Adipocyte (in vitro differentiated cells): ENCODE data around the gene SLCO4A1.

Source experiments
- DNase-seq: peaks from one replicate; pipeline ENCODE4 v3.0.0-alpha.2; 2015; ENCODE audit warnings: low read depth
- H3K27me3 ChIP-seq: replicated peaks from 2 replicates; pipeline ENCODE4 v1.7.0; 2013; ENCODE audit warnings: mild to moderate bottlenecking, low read length, moderate library complexity; ENCODE audit not compliant: control insufficient read depth, insufficient read depth
- H3K36me3 ChIP-seq: 2 replicates; pipeline ENCODE4 v1.7.0; 2013; ENCODE audit warnings: low read length, mild to moderate bottlenecking, moderate library complexity; ENCODE audit not compliant: control insufficient read depth, insufficient read depth, severe bottlenecking
- H3K4me1 ChIP-seq: 2 replicates; pipeline ENCODE4 v1.7.0; 2013; ENCODE audit warnings: mild to moderate bottlenecking, low read length, moderate library complexity; ENCODE audit not compliant: control insufficient read depth, insufficient read depth
- H3K4me3 ChIP-seq: 2 replicates; pipeline ENCODE4 v1.7.0; 2013; ENCODE audit warnings: mild to moderate bottlenecking, low read length, moderate library complexity
- H3K9ac ChIP-seq: 2 replicates; pipeline ENCODE4 v1.7.0; 2013; ENCODE audit warnings: mild to moderate bottlenecking, low read length, moderate library complexity
- H3K9me3 ChIP-seq: 2 replicates; pipeline ENCODE4 v1.7.0; 2013; ENCODE audit warnings: mild to moderate bottlenecking, low read length, moderate library complexity; ENCODE audit not compliant: control insufficient read depth

Gene SLCO4A1

DNA sequence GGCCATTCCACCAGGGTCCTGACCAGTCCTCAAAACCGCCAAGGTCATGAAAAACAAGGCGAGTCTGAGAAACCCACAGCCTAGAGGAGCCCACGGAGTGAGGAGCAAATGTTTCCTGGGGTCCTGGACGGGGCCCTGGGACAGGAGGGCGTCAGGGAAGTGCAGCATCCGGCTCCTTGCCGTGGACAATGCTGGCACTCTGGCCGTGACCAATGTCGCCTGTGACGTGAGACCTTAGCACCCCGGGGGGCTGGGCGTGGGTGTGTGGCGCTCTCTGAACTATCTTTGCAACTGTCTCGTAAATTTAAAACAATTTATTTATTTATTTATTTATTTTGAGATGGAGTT lies 34.1 kb upstream of the SLCO4A1 start:
- Histone ChIP-seq H3K9me3 (peaks cover 7% of the 10 kb centered on the region), H3K4me3 (no peak overlapping the region), H3K9ac (no peak overlapping the region), H3K36me3 (no peaks in the 10 kb centered on the region), H3K4me1 (peaks cover 11% of the 10 kb centered on the region), H3K27me3 (peaks cover 26% of the 10 kb centered on the region)
- no peak for DNase-seq

DNA sequence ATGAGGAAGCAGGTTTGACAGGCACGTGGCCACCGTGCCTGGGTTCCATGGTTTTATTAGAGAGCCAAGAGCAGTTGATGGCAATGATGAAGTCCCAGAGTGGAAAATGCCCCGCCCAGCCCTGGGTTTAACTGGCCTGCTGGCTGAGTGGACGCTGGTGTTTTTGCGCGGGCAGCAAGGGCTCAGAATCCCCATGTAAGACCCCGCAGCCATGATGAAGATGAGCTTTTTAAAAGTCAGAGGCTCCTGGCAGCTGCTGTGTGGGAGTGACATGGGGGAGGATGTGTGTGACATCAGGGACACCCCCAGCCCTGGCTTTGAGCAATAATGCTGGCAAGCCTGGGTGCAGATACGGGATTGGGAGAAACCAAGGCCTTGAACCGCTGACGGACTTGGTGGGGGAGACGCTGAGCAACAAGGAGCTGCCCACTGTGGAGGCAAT lies 33.0 kb upstream of the SLCO4A1 start:
- no peak overlapping the region for H3K4me3 ChIP-seq
- H3K4me1 ChIP-seq, result peaks cover 11% of the 10 kb centered on the region
- no peaks in the 10 kb centered on the region for H3K36me3 ChIP-seq
- H3K27me3 ChIP-seq, result peaks cover 30% of the 10 kb centered on the region
- H3K9me3 ChIP-seq, result peaks cover 7% of the 10 kb centered on the region
- H3K9ac ChIP-seq, result no peak overlapping the region
- DNase-seq, result no peak

GRCh38 chr20:62609811-62610757 lies 32.2 kb upstream of the SLCO4A1 start:
- H3K27me3 ChIP-seq, result peaks cover 37% of the 10 kb centered on the region
- DNase-seq, result no peak
- H3K4me1 ChIP-seq, result peaks cover 11% of the 10 kb centered on the region
- no peak overlapping the region for H3K9ac ChIP-seq
- H3K9me3 ChIP-seq, result peaks cover 7% of the 10 kb centered on the region
- no peaks in the 10 kb centered on the region for H3K36me3 ChIP-seq
- H3K4me3 ChIP-seq, result no peak overlapping the region

GRCh38 chr20:62611012-62611411 lies 31.3 kb upstream of the SLCO4A1 start:
- Histone ChIP-seq H3K4me3 (no peak overlapping the region), H3K27me3 (peaks cover 45% of the 10 kb centered on the region), H3K36me3 (no peaks in the 10 kb centered on the region), H3K9ac (no peak overlapping the region), H3K4me1 (peaks cover 9% of the 10 kb centered on the region), H3K9me3 (peaks cover 7% of the 10 kb centered on the region)
- DNase-seq, result no peak

DNA sequence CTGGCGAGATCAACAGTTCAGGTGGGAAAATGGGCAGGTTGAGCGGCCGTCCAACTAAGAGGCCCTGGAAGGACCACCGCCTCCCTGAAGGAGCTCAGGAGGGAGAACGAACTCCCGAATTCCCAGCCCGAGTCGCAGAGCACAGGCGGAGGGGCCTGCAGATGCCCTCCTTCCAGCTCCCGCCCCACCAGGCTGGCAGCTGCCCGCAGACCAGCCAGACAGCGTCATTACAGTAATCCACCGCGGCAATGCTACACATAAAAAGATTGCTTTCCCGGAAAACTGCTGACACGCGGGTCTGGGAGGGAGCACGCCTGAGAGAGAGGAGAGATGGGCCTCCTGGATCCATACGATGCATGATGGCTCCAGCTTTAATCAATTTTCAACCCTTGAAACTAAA lies 30.5 kb upstream of the SLCO4A1 start:
- Histone ChIP-seq H3K27me3 (peaks cover 47% of the 10 kb centered on the region), H3K4me3 (no peak overlapping the region), H3K9me3 (peaks cover 7% of the 10 kb centered on the region), H3K36me3 (no peaks in the 10 kb centered on the region), H3K9ac (no peak overlapping the region), H3K4me1 (peaks cover under 1% of the 10 kb centered on the region)
- DNase-seq, result no peak

GRCh38 chr20:62614085-62614960 lies 28.0 kb upstream of the SLCO4A1 start:
- no peak overlapping the region for H3K4me3 ChIP-seq
- DNase-seq, result no peak
- peaks cover 7% of the 10 kb centered on the region for H3K9me3 ChIP-seq
- H3K27me3 ChIP-seq, result peaks cover 37% of the 10 kb centered on the region
- H3K9ac ChIP-seq, result no peak overlapping the region
- H3K36me3 ChIP-seq, result no peaks in the 10 kb centered on the region
- H3K4me1 ChIP-seq, result no peaks in the 10 kb centered on the region

- Histone ChIP-seq H3K9ac (no peak overlapping the region), H3K4me1 (no peaks in the 10 kb centered on the region), H3K27me3 (peaks cover 34% of the 10 kb centered on the region), H3K36me3 (no peaks in the 10 kb centered on the region), H3K4me3 (no peak overlapping the region), H3K9me3 (peaks cover 7% of the 10 kb centered on the region)
- no peak for DNase-seq
Observed at GRCh38 chr20:62614961-62615680, 27.2 kb upstream of the SLCO4A1 start.

DNA sequence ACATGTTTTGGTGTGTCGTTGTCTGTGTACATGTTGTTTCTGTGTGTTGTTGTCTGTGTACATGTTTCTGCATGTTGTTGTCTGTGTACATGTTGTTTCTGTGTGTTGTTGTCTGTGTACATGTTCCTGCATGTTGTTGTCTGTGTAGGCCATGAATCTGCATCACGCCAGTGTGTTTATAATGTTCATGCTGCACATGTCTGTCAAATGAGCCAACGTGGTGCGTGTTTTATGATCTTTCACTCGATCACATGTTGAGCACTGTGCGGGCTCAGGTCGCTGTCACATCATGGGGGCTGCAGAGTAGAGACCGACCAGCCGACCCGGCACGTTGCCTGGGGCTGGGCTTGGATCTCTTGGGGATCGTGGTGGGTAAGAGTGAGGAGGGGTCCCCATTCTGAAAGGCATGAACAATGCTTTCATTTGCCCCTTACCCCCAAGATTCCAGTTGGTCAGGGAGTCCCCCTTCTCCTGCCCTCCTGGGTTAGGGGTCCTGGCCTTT lies 26.5 kb upstream of the SLCO4A1 start:
- no peaks in the 10 kb centered on the region for H3K4me1 ChIP-seq
- no peak for DNase-seq
- H3K4me3 ChIP-seq, result no peak overlapping the region
- H3K36me3 ChIP-seq, result no peaks in the 10 kb centered on the region
- H3K9ac ChIP-seq, result no peak overlapping the region
- H3K9me3 ChIP-seq, result peaks cover 6% of the 10 kb centered on the region
- peaks cover 29% of the 10 kb centered on the region for H3K27me3 ChIP-seq

DNA sequence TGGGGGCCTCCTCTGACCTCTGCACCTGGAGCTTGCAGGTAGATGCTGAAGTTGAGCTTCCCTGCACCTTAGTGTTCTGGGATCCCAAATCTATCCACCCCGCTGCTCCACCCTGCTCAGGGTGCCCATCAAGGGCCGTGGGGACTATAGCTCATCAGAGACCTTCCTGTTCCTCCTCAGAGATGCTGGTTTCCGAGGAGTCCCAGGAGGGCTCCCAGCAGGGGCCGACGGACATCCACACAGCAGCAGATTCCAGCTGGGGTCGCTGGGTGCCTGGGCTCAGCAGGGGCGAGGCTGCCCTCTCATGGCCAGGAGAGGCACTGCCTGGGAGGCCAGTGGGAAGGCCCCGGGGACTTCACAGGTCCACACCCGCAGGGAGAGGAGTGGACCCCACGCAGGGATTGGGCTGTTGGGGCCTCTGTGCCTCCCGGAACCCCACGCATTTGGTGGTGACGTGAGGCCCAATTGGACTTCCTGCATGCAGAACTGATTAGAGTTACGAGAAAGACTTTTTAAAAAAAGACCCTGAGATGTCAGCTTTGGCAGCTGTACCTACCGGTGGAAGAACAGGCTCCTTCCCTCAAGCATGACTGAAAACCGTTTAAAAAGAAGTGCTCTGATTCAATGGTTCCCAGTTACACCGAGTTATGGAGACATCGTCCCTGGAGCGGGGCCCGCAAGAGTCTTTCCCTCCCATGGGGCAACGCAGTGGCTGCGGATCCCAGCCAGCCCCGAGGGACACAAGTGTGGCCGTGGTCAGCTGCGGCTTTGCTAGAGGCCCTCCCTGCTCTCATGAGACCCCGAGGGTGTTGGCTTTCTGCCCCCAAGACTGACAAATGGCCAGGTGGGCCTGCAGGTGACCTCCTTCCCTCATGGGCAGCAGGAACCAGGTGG lies 25.3 kb upstream of the SLCO4A1 start:
- Histone ChIP-seq H3K4me3 (no peak overlapping the region), H3K9ac (no peak overlapping the region), H3K36me3 (no peaks in the 10 kb centered on the region), H3K4me1 (no peaks in the 10 kb centered on the region), H3K9me3 (no peaks in the 10 kb centered on the region), H3K27me3 (peaks cover 26% of the 10 kb centered on the region)
- DNase-seq, result peak; percentile 83
